Spleen (tissue), 11 donors: ENCODE results near the gene DOCK4. TPM values are rescaled to one million over a fixed set of nuclear protein-coding genes. Genes with fewer than 3 reads are reported as not detected.

Source experiments
- DNase-seq: peaks from one replicate; pipeline ENCODE4 v3.0.0-alpha.2; 2020
- H3K27ac ChIP-seq, 8 donors: fragments of 200-600 bp; sonication (generic) in 7 of 8; 1 replicate in 4 of 8; 2 replicates in 4 of 8; pipeline versions ENCODE4 v1.5.0 to v1.8.0; 2016 to 2021; ENCODE audit warnings: inconsistent platforms in 4 of 8, mild to moderate bottlenecking in 4 of 8, moderate library complexity in 1 of 8
- H3K27me3 ChIP-seq, 7 donors: fragments of 200-600 bp; sonication (generic) in 6 of 7; replicated peaks in 1 of 7; 1 replicate in 4 of 7; 2 replicates in 3 of 7; pipeline versions ENCODE4 v1.5.0 to v1.8.0; 2016 to 2021; ENCODE audit warnings: inconsistent platforms in 3 of 7, mild to moderate bottlenecking in 1 of 7
- H3K36me3 ChIP-seq, 6 donors: fragments of 200-600 bp; sonication (generic) in 5 of 6; 1 replicate in 4 of 6; 2 replicates in 2 of 6; pipeline versions ENCODE4 v1.5.0 to v1.8.0; 2016 to 2021; ENCODE audit warnings: inconsistent platforms in 2 of 6
- H3K4me1 ChIP-seq, 6 donors: fragments of 200-600 bp; sonication (generic) in 5 of 6; 1 replicate in 3 of 6; 2 replicates in 3 of 6; pipeline versions ENCODE4 v1.5.0 to v1.8.0; 2016 to 2021; ENCODE audit warnings: inconsistent platforms in 3 of 6
- H3K4me3 ChIP-seq, 8 donors: fragments of 200-600 bp; sonication (generic) in 7 of 8; 1 replicate in 4 of 8; 2 replicates in 4 of 8; pipeline versions ENCODE4 v1.5.0 to v1.8.0; 2016 to 2021; ENCODE audit warnings: inconsistent platforms in 4 of 8, mild to moderate bottlenecking in 4 of 8, moderate library complexity in 2 of 8
- H3K9me3 ChIP-seq, 8 donors: fragments of 200-600 bp; sonication (generic) in 7 of 8; 1 replicate in 4 of 8; 2 replicates in 4 of 8; pipeline versions ENCODE4 v1.5.0 to v1.8.0; 2016 to 2021; ENCODE audit warnings: inconsistent platforms in 4 of 8
- POLR2A ChIP-seq, 3 donors: fragments of 450-650 bp; IDR thresholded peaks; one replicate each; pipeline ENCODE4 v1.5.1; 2017; ENCODE audit warnings: antibody characterized with exemption in 3 of 3, mild to moderate bottlenecking in 1 of 3
- POLR2AphosphoS5 ChIP-seq, 3 donors: sonication (generic); formaldehyde crosslinking; IDR thresholded peaks; one replicate each; pipeline ENCODE4 v1.5.1; 2017; ENCODE audit warnings: antibody characterized with exemption in 3 of 3
- WGBS, 5 donors: extraction: QIAGEN DNeasy Blood & Tissue Kit in 3 of 5; methylation state at CpG; one replicate each; pipeline versions ENCODE4 v1.1.5 to v1.1.7; 2013 to 2018; 5-methylcytosine and 5-hydroxymethylcytosine counted together
- intact Hi-C: fragments of 100-400 bp; cut with DNase I; formaldehyde crosslinking; loops from one replicate; pipeline ENCODE4 v1.15.0; 2023; ENCODE audit warnings: low total_unique reads
- polyA plus RNA-seq, 3 donors: library from polyadenylated mRNA; stranded (reverse); fragments of 200-250 nt; gene quantifications; one replicate each; pipeline ENCODE4 v1.2.1, GENCODE V29; 2013
- total RNA-seq, 7 donors: library from RNA; depleted of rRNA in 3 of 7; stranded (reverse); fragments of >200 nt in 3 of 7; fragmentation: NEBNext Ultra II Directional in 4 of 7; extraction: Animal tissue kit (Norgen Biotek cat#: 25700) in 4 of 7; gene quantifications; one replicate each; pipeline versions ENCODE4 v1.1.0 to v1.2.1, GENCODE V29; 2016 to 2021
- TF ChIP-seq, protein P1 (sequence below), 11 experiments: fragments of 200-600 bp in 7 of 11; fragments of 450-650 bp in 4 of 11; sonication (generic) in 4 of 11; IDR thresholded peaks in 8 of 11; conservative IDR thresholded peaks in 3 of 11; 1 replicate in 7 of 11; 2 replicates in 4 of 11; pipeline versions ENCODE4 v1.4.0 to v1.8.0; 2016 to 2021; ENCODE audit warnings: antibody characterized with exemption in 11 of 11, inconsistent platforms in 4 of 11, mild to moderate bottlenecking in 1 of 11
- donor health status: healthy with polysubstance abuse.
- donor health status: DM: no; HTN: no; CAD: no; lungs with moderate emphysema.
- donor health status: DM: no; HTN: no; CAD: no.
- donor health status: Bipolar disorder and iron deficiency.
- donor health status: healthy.
- donor health status: DM: no; HTN: no; CAD: no.
- donor health status: DM: yes; HTN: yes; CAD: no.

DOCK4 gene
- total and polyA plus RNA-seq, 10 donors = 1.4 to 26.9 (median 14.2) TPM

DNA sequence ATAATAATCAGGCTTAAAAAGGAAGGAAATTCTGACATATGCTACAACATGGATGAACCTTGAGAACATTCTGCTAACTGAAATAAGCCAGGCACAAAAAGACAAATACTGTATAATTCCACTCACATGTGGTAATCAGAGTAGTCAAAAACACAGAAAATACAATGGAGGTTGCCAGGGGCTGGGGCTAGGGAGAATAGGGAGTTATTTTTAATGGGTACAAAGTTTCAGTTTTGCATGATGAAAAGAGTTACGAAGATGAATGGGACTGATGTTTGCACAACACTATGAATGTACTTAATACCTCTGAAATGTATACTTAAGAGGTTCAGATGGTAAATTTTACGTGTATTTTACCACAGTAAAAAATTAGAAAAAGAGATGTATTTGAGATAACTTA lies 145.6 kb downstream of the DOCK4 start:
- Histone ChIP-seq H3K9me3 (no peaks in the 10 kb centered on the region), H3K36me3 (no peaks in the 10 kb centered on the region), H3K4me3 (no peak overlapping the region), H3K4me1 (no peaks in the 10 kb centered on the region), H3K27ac (no peak overlapping the region), H3K27me3 (no peaks in the 10 kb centered on the region)
- WGBS, 5 donors = 85 to 96% (median 93%) methylated on average over 2 of the region's 2 CpGs
- no peak for DNase-seq
- TF ChIP-seq, protein P1, sequence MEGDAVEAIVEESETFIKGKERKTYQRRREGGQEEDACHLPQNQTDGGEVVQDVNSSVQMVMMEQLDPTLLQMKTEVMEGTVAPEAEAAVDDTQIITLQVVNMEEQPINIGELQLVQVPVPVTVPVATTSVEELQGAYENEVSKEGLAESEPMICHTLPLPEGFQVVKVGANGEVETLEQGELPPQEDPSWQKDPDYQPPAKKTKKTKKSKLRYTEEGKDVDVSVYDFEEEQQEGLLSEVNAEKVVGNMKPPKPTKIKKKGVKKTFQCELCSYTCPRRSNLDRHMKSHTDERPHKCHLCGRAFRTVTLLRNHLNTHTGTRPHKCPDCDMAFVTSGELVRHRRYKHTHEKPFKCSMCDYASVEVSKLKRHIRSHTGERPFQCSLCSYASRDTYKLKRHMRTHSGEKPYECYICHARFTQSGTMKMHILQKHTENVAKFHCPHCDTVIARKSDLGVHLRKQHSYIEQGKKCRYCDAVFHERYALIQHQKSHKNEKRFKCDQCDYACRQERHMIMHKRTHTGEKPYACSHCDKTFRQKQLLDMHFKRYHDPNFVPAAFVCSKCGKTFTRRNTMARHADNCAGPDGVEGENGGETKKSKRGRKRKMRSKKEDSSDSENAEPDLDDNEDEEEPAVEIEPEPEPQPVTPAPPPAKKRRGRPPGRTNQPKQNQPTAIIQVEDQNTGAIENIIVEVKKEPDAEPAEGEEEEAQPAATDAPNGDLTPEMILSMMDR (IDR thresholded peaks at IDR 0.05 in 8 of 11, conservative IDR thresholded peaks at IDR 0.05 in 3 of 11) = no peak
- intact Hi-C loops = no loop called here

DNA sequence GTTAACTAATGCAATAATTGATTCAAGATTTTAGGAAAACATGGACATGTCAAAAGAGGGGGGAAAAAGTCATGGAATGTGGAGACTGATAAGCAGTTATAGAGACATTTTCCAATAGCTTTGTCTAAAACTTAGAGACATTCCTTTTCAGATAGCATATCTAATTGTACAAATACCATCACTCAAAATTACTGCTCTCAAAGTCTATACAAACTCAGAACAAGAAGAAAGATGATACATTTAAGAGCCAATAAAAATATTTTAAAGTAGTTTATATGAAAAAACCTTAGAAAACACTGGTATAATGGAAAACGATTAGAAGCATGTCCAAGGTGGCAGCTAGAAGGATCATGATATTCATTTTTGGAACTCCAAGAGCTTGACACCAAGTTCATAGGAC lies 146.5 kb downstream of the DOCK4 start:
- 80 to 95% (median 83%) methylated on average over 1 of the region's 1 CpG for whole genome bisulfite sequencing, 5 donors
- intact Hi-C loops = no loop called here
- DNase-seq = no peak

DNA sequence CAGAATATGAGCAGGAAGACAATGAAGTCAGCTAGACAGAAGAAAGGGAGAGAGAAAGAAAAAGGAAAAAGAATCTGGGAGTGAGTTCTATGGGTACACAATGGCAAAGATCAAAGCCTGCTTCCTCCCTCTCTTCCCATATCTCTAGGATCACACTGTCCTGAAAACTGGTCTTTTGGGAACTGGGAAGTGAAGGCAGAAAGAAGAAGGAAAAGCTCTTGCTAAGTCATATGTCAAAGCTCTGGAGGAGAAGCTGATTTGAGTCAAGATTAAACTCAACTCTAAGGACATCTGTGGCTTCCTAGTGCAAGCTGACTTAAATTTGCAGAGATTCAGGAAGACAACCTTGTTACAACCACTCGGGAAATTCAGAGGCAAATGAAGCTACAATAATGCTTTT lies 147.5 kb downstream of the DOCK4 start:
- no peaks in the 10 kb centered on the region for H3K27me3 ChIP-seq
- H3K36me3 ChIP-seq = no peaks in the 10 kb centered on the region
- no peaks in the 10 kb centered on the region for H3K9me3 ChIP-seq
- no peak for DNase-seq
- no peak for TF ChIP-seq POLR2AphosphoS5 (IDR thresholded peaks at IDR 0.05)
- TF ChIP-seq POLR2A (IDR thresholded peaks at IDR 0.05) = no peak
- TF ChIP-seq, protein P1 (IDR thresholded peaks at IDR 0.05 in 8 of 11, conservative IDR thresholded peaks at IDR 0.05 in 3 of 11) = no peak
- no peak overlapping the region for H3K4me3 ChIP-seq
- H3K27ac ChIP-seq = no peak overlapping the region
- intact Hi-C loops = no loop called here
- 44 to 62% (median 59%) methylated on average over 1 of the region's 1 CpG for WGBS, 5 donors
- no peaks in the 10 kb centered on the region for H3K4me1 ChIP-seq

More for the DNA sequence above, 146.5 kb downstream of the DOCK4 start:
- Histone ChIP-seq H3K4me1 (no peaks in the 10 kb centered on the region), H3K36me3 (no peaks in the 10 kb centered on the region), H3K27ac (no peak overlapping the region), H3K4me3 (no peak overlapping the region), H3K27me3 (no peaks in the 10 kb centered on the region), H3K9me3 (no peaks in the 10 kb centered on the region)
- no peak for TF ChIP-seq POLR2AphosphoS5 (IDR thresholded peaks at IDR 0.05)
- TF ChIP-seq POLR2A (IDR thresholded peaks at IDR 0.05) = no peak
- TF ChIP-seq, protein P1 (IDR thresholded peaks at IDR 0.05 in 8 of 11, conservative IDR thresholded peaks at IDR 0.05 in 3 of 11) = no peak

DNA sequence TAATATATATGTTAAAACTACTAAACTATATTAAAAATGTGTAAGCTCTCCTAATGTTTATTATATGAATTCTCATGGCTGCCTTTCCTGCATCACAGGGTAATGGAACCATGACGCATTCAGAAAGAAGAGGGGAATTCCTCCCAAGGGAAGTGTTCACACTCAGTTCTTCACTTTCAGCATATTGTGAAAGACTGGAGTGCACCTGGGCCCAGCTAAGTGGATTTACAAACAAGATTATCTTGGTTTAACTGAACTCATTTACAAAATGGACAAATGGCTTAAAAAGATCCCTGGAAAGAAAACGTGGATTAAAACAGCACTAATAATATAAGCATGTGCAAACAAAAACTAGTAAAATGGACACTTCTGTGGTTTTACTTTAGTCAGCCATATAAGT lies 149.8 kb downstream of the DOCK4 start:
- Histone ChIP-seq H3K9me3 (no peaks in the 10 kb centered on the region), H3K36me3 (no peaks in the 10 kb centered on the region), H3K4me1 (no peaks in the 10 kb centered on the region), H3K27ac (no peak overlapping the region), H3K27me3 (no peaks in the 10 kb centered on the region), H3K4me3 (no peak overlapping the region)
- 56 to 68% (median 63%) methylated on average over 2 of the region's 2 CpGs for WGBS, 5 donors
- TF ChIP-seq POLR2A (IDR thresholded peaks at IDR 0.05) = no peak
- TF ChIP-seq, protein P1 (IDR thresholded peaks at IDR 0.05 in 8 of 11, conservative IDR thresholded peaks at IDR 0.05 in 3 of 11) = no peak
- no peak for TF ChIP-seq POLR2AphosphoS5 (IDR thresholded peaks at IDR 0.05)
- intact Hi-C loops = no loop called here
- DNase-seq = no peak
